Suprapubic skin (tissue), 3 donors: Measurements from ENCODE around the gene CALM3.

ENCODE experiments used
- CTCF ChIP-seq, 2 donors: fragments of 200-600 bp in 1 of 2; fragments of 450-650 bp in 1 of 2; sonication (generic) in 1 of 2; IDR thresholded peaks; one replicate each; pipeline ENCODE4 v1.5.1; 2016 to 2019; ENCODE audit warnings: antibody characterized with exemption in 2 of 2, mild to moderate bottlenecking in 1 of 2, moderate library complexity in 1 of 2
- POLR2A ChIP-seq, 2 donors: fragments of 450-650 bp; IDR thresholded peaks; one replicate each; pipeline ENCODE4 v1.6.1; 2017; ENCODE audit warnings: antibody characterized with exemption in 2 of 2, mild to moderate bottlenecking in 2 of 2, moderate library complexity in 2 of 2

- TF ChIP-seq CTCF (IDR thresholded peaks at IDR 0.05), result no peak
- no peak for TF ChIP-seq POLR2A (IDR thresholded peaks at IDR 0.05)
These were observed 10.0 kb downstream of the CALM3 start for GRCh38 chr19:46610851-46611770.
